ENCODE measurements around the gene C11orf91.

The C11orf91 gene

DNA sequence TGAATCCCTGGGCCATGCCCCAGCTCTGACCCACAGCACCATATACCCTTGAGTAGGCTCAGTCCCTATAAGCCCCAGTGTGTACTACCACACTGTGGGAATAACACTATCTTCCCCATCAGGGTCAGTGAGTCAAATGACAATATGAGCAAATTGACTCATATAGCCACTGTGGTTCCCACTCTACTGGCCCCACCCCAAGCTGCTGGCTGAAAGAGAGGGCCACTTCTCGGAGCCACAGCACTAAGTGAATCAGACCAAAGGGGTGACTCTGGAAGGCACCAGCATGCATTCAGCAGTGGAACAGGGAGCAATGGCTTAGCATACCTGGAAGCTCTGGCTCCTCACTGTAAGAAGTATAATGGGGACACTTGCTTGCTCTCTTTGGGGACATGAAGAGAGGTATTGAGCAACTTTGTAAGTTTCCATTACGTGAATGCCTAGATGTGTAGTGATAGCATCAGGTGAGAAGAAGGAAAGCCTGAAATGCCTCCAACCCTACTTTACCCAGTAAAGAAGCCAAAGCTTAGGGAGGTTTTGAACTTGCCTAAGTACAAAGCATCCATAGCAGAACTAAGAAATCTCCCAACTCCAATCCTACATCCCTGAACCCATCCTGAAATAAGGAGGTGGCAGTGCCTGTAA lies 22.1 kb upstream of the C11orf91 start:
- no peak overlapping the region for H3K27ac ChIP-seq (ENCODE audit: low read length)
- H3K79me2 ChIP-seq (ENCODE audit: insufficient read depth, low read length): no peaks in the 10 kb centered on the region
- no peaks in the 10 kb centered on the region for H3K9me3 ChIP-seq (ENCODE audit: insufficient read depth, low read length, severe bottlenecking)
- no peaks in the 10 kb centered on the region for H3K4me1 ChIP-seq (ENCODE audit: insufficient read depth, low read length)
- H3K4me2 ChIP-seq (ENCODE audit: insufficient read depth, low read length): no peak overlapping the region
- no peaks in the 10 kb centered on the region for H4K20me1 ChIP-seq (ENCODE audit: insufficient read depth, low read length)
- H3K4me3 ChIP-seq (ENCODE audit: low read depth in 1 of 2, low read length in 2 of 2): no peak overlapping the region
- no peak overlapping the region for H2AFZ ChIP-seq (ENCODE audit: low read depth, low read length)
- ATAC-seq (ENCODE audit: insufficient read depth, low read depth) (no peak), DNase-seq (no peak)
- H3K9ac ChIP-seq (ENCODE audit: low read depth, low read length): no peak overlapping the region
- H3K36me3 ChIP-seq (ENCODE audit: insufficient read depth, low read length): no peaks in the 10 kb centered on the region
- TF ChIP-seq EZH2 (IDR thresholded peaks at IDR 0.05; ENCODE audit: borderline replicate concordance, low read depth, low read length, severe bottlenecking): no peak
- TF ChIP-seq, protein P1, sequence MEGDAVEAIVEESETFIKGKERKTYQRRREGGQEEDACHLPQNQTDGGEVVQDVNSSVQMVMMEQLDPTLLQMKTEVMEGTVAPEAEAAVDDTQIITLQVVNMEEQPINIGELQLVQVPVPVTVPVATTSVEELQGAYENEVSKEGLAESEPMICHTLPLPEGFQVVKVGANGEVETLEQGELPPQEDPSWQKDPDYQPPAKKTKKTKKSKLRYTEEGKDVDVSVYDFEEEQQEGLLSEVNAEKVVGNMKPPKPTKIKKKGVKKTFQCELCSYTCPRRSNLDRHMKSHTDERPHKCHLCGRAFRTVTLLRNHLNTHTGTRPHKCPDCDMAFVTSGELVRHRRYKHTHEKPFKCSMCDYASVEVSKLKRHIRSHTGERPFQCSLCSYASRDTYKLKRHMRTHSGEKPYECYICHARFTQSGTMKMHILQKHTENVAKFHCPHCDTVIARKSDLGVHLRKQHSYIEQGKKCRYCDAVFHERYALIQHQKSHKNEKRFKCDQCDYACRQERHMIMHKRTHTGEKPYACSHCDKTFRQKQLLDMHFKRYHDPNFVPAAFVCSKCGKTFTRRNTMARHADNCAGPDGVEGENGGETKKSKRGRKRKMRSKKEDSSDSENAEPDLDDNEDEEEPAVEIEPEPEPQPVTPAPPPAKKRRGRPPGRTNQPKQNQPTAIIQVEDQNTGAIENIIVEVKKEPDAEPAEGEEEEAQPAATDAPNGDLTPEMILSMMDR (IDR thresholded peaks at IDR 0.05; ENCODE audit: borderline replicate concordance, extremely low read depth, low read length, poor library complexity, severe bottlenecking): no peak
- H3K27me3 ChIP-seq (ENCODE audit: insufficient read depth, low read length, poor library complexity): peaks cover 3% of the 10 kb centered on the region

DNA sequence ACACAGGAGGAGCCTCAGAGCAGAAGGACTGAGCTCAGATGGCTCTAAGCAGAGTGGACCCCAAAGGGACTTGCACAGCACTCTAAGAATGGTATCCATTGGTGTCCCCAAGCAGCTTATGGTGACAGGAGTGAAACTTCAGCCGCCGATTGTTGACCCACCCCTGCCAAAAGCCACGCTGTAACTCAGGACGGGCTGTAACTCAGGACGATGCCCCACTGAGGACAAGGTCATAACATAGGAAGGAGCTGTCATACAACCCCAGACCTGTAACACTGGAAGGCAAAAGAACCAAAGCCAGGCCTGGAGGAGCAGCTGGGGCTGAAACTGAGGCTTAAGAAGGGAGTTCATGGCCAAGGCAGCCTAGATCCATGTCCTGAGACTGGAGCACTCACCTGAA lies 21.4 kb upstream of the C11orf91 start:
- DNase-seq (no peak), ATAC-seq (ENCODE audit: insufficient read depth, low read depth) (no peak)
- no peak overlapping the region for H3K4me2 ChIP-seq (ENCODE audit: insufficient read depth, low read length)
- H4K20me1 ChIP-seq (ENCODE audit: insufficient read depth, low read length): no peaks in the 10 kb centered on the region
- H3K36me3 ChIP-seq (ENCODE audit: insufficient read depth, low read length): no peaks in the 10 kb centered on the region
- peaks cover 3% of the 10 kb centered on the region for H3K27me3 ChIP-seq (ENCODE audit: insufficient read depth, low read length, poor library complexity)
- no peaks in the 10 kb centered on the region for H3K9me3 ChIP-seq (ENCODE audit: insufficient read depth, low read length, severe bottlenecking)
- H3K4me3 ChIP-seq (ENCODE audit: low read depth in 1 of 2, low read length in 2 of 2): no peak overlapping the region
- H3K27ac ChIP-seq (ENCODE audit: low read length): no peak overlapping the region
- H2AFZ ChIP-seq (ENCODE audit: low read depth, low read length): no peak overlapping the region
- H3K79me2 ChIP-seq (ENCODE audit: insufficient read depth, low read length): no peaks in the 10 kb centered on the region
- TF ChIP-seq EZH2 (IDR thresholded peaks at IDR 0.05; ENCODE audit: borderline replicate concordance, low read depth, low read length, severe bottlenecking): no peak
- TF ChIP-seq, protein P1 (IDR thresholded peaks at IDR 0.05; ENCODE audit: borderline replicate concordance, extremely low read depth, low read length, poor library complexity, severe bottlenecking): no peak
- H3K4me1 ChIP-seq (ENCODE audit: insufficient read depth, low read length): no peaks in the 10 kb centered on the region
- no peak overlapping the region for H3K9ac ChIP-seq (ENCODE audit: low read depth, low read length)

DNA sequence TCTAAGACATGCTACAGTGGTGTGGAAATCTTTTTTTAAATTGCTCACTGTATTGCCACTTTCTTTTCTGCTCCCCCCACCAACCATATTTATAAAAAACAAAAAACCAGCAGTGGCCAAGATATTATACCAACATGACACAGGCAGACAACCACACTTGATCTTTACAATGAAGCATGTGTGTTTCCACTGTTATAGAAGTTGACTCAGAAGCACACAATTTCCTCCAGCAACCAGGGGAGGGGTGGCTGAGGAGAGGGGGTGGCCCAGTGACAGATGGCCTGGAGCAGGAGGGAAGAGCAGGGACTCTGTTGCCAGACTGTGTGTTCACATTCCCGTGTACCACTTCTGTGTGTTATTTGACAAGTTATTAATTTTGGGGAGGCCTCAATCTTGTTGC lies 20.8 kb upstream of the C11orf91 start:
- Histone ChIP-seq H3K4me3 (ENCODE audit: low read depth in 1 of 2, low read length in 2 of 2) (no peak overlapping the region), H3K79me2 (ENCODE audit: insufficient read depth, low read length) (no peaks in the 10 kb centered on the region), H3K4me1 (ENCODE audit: insufficient read depth, low read length) (no peaks in the 10 kb centered on the region), H4K20me1 (ENCODE audit: insufficient read depth, low read length) (no peaks in the 10 kb centered on the region), H3K9ac (ENCODE audit: low read depth, low read length) (no peak overlapping the region), H3K4me2 (ENCODE audit: insufficient read depth, low read length) (no peak overlapping the region), H3K27ac (ENCODE audit: low read length) (no peak overlapping the region), H3K9me3 (ENCODE audit: insufficient read depth, low read length, severe bottlenecking) (no peaks in the 10 kb centered on the region), H3K36me3 (ENCODE audit: insufficient read depth, low read length) (no peaks in the 10 kb centered on the region), H3K27me3 (ENCODE audit: insufficient read depth, low read length, poor library complexity) (peaks cover 3% of the 10 kb centered on the region), H2AFZ (ENCODE audit: low read depth, low read length) (no peak overlapping the region)
- DNase-seq: no peak
- TF ChIP-seq, protein P1 (IDR thresholded peaks at IDR 0.05; ENCODE audit: borderline replicate concordance, extremely low read depth, low read length, poor library complexity, severe bottlenecking): no peak
- no peak for TF ChIP-seq EZH2 (IDR thresholded peaks at IDR 0.05; ENCODE audit: borderline replicate concordance, low read depth, low read length, severe bottlenecking)
- ATAC-seq (ENCODE audit: insufficient read depth, low read depth): no peak

Measured in DND-41 (cell line).